ENCODE results near the gene FANK1.
"Not testable (repeated sequence)": the region's sequence is repeated elsewhere in the genome, so short reads cannot be mapped to it uniquely, and the experiment has no call there.

Gene FANK1

GRCh38 chr10:125889441-125889840 lies 6.9 kb upstream of the FANK1 start:
- DNase-seq: not testable (repeated sequence)

- not testable (repeated sequence) for DNase-seq
Measured at GRCh38 chr10:125892402-125892801, 4.0 kb upstream of the FANK1 start.

- DNase-seq: not testable (repeated sequence)
Measured at GRCh38 chr10:125894176-125894575, 2.2 kb upstream of the FANK1 start.

GRCh38 chr10:125895130-125896087 lies 955 bp upstream of the FANK1 start:
- peak; percentile 67 to 75 for DNase-seq

GRCh38 chr10:125897317-125897716 lies 953 bp downstream of the FANK1 start:
- DNase-seq: not testable (repeated sequence)

GRCh38 chr10:125900963-125901362 lies 4.6 kb downstream of the FANK1 start:
- DNase-seq: not testable (repeated sequence)

GRCh38 chr10:125903135-125903640 lies 6.8 kb downstream of the FANK1 start:
- not testable (repeated sequence) for DNase-seq

- DNase-seq: not testable (repeated sequence)
Measured at GRCh38 chr10:125905069-125905994, 9.0 kb downstream of the FANK1 start.

GRCh38 chr10:125907598-125907997 lies 11.2 kb downstream of the FANK1 start:
- DNase-seq: not testable (repeated sequence)

- not testable (repeated sequence) for DNase-seq
Measured at GRCh38 chr10:125908813-125909212, 12.4 kb downstream of the FANK1 start.

GRCh38 chr10:125909491-125909890 lies 13.1 kb downstream of the FANK1 start:
- DNase-seq: not testable (repeated sequence)

GRCh38 chr10:125911145-125911544 lies 14.8 kb downstream of the FANK1 start:
- no peak for DNase-seq

- no peak for DNase-seq
Measured at GRCh38 chr10:125911990-125912389, 15.6 kb downstream of the FANK1 start.

GRCh38 chr10:125913277-125913676 lies 16.9 kb downstream of the FANK1 start:
- DNase-seq: not testable (repeated sequence)

- DNase-seq: no peak
Measured at GRCh38 chr10:125916977-125917376, 20.6 kb downstream of the FANK1 start.

GRCh38 chr10:125917704-125918361 lies 21.5 kb downstream of the FANK1 start:
- DNase-seq: not testable (repeated sequence)

- not testable (repeated sequence) for DNase-seq
Measured at GRCh38 chr10:125921643-125922306, 25.4 kb downstream of the FANK1 start.

GRCh38 chr10:125925262-125925834 lies 29.0 kb downstream of the FANK1 start:
- DNase-seq: no peak

GRCh38 chr10:125926247-125926646 lies 29.9 kb downstream of the FANK1 start:
- DNase-seq: no peak

GRCh38 chr10:125927265-125927664 lies 30.9 kb downstream of the FANK1 start:
- not testable (repeated sequence) for DNase-seq

GRCh38 chr10:125928928-125929585 lies 32.7 kb downstream of the FANK1 start:
- DNase-seq: no peak
